H9 (cell line): Measurements from ENCODE around the gene ECHDC3. TPM values are rescaled to one million over a fixed set of nuclear protein-coding genes. Genes with fewer than 3 reads are reported as not detected.

ENCODE experiments used
- DNase-seq: peaks from one replicate; pipeline ENCODE4 v3.0.0-alpha.2; 2017
- H2AFZ ChIP-seq: one replicate; pipeline ENCODE4 v1.6.1; 2013; ENCODE audit warnings: mild to moderate bottlenecking, low read length, control low read depth, moderate library complexity
- H2AK5ac ChIP-seq: 2 replicates; pipeline ENCODE4 v1.6.1; 2013; ENCODE audit warnings: low read length, control low read depth, mixed read lengths; ENCODE audit not compliant: insufficient read length
- H2BK120ac ChIP-seq: one replicate; pipeline ENCODE4 v1.6.1; 2013; ENCODE audit warnings: low read depth, mild to moderate bottlenecking, low read length, control low read depth, inconsistent platforms; ENCODE audit not compliant: poor library complexity, severe bottlenecking
- H2BK12ac ChIP-seq: 2 replicates; pipeline ENCODE4 v1.6.1; 2013; ENCODE audit warnings: low read length, control low read depth, mixed read lengths, low read depth; ENCODE audit not compliant: insufficient read length
- H2BK15ac ChIP-seq: 2 replicates; pipeline ENCODE4 v1.6.1; 2013; ENCODE audit warnings: low read depth, low read length, control low read depth
- H2BK20ac ChIP-seq: one replicate; pipeline ENCODE4 v1.6.1; 2013; ENCODE audit warnings: low read depth, mild to moderate bottlenecking, low read length, control low read depth, inconsistent platforms; ENCODE audit not compliant: poor library complexity, severe bottlenecking
- H2BK5ac ChIP-seq: 2 replicates; pipeline ENCODE4 v1.6.1; 2013; ENCODE audit warnings: low read length, control low read depth, mixed read lengths; ENCODE audit not compliant: insufficient read length
- H3K14ac ChIP-seq: 2 replicates; pipeline ENCODE4 v1.6.1; 2013; ENCODE audit warnings: low read length, control low read depth; ENCODE audit not compliant: insufficient read depth
- H3K18ac ChIP-seq: 2 replicates; pipeline ENCODE4 v1.6.1; 2013; ENCODE audit warnings: low read depth, mild to moderate bottlenecking, mixed read lengths, low read length, control low read depth; ENCODE audit not compliant: insufficient read length
- H3K23ac ChIP-seq: 2 replicates; pipeline ENCODE4 v1.6.1; 2013; ENCODE audit warnings: low read length, control low read depth, mixed read lengths, low read depth; ENCODE audit not compliant: insufficient read length
- H3K23me2 ChIP-seq: 2 replicates; pipeline ENCODE4 v1.6.1; 2013; ENCODE audit warnings: low read depth, mild to moderate bottlenecking, mixed read lengths, low read length, control low read depth; ENCODE audit not compliant: insufficient read length, poor library complexity, severe bottlenecking
- H3K27ac ChIP-seq: 2 replicates; pipeline ENCODE4 v1.5.1; 2013; ENCODE audit warnings: low read length, control low read depth, mixed read lengths, low read depth; ENCODE audit not compliant: insufficient read length
- H3K27me3 ChIP-seq: 2 replicates; pipeline ENCODE4 v1.6.1; 2013; ENCODE audit warnings: low read length, control low read depth, inconsistent platforms; ENCODE audit not compliant: insufficient read depth
- H3K4ac ChIP-seq: 2 replicates; pipeline ENCODE4 v1.6.1; 2013; ENCODE audit warnings: low read depth, mild to moderate bottlenecking, control low read depth, inconsistent platforms, low read length, moderate library complexity
- H3K4me1 ChIP-seq: 2 replicates; pipeline ENCODE4 v1.6.1; 2013; ENCODE audit warnings: low read length, control low read depth, inconsistent platforms; ENCODE audit not compliant: insufficient read depth
- H3K4me2 ChIP-seq: 2 replicates; pipeline ENCODE4 v1.6.1; 2013; ENCODE audit warnings: low read length, control low read depth, mixed read lengths; ENCODE audit not compliant: insufficient read length, insufficient read depth
- H3K56ac ChIP-seq: 2 replicates; pipeline ENCODE4 v1.6.1; 2013; ENCODE audit warnings: low read depth, mild to moderate bottlenecking, mixed read lengths, low read length, control low read depth; ENCODE audit not compliant: insufficient read length
- H3K79me1 ChIP-seq: 2 replicates; pipeline ENCODE4 v1.6.1; 2013; ENCODE audit warnings: low read depth, mild to moderate bottlenecking, moderate library complexity, low read length, control low read depth, inconsistent platforms; ENCODE audit not compliant: insufficient read depth, poor library complexity, severe bottlenecking
- H3K79me2 ChIP-seq: 2 replicates; pipeline ENCODE4 v1.6.1; 2013; ENCODE audit warnings: low read length, control low read depth, inconsistent platforms; ENCODE audit not compliant: insufficient read depth
- H3K9ac ChIP-seq: 2 replicates; pipeline ENCODE4 v1.6.1; 2013; ENCODE audit warnings: low read length, control low read depth, mixed read lengths; ENCODE audit not compliant: insufficient read length; ENCODE audit errors: extremely low read depth
- H3K9me3 ChIP-seq: one replicate; pipeline ENCODE4 v1.6.1; 2013; ENCODE audit warnings: low read depth, low read length, inconsistent platforms; ENCODE audit not compliant: control insufficient read depth
- H3T11ph ChIP-seq: one replicate; pipeline ENCODE4 v1.6.1; 2013; ENCODE audit warnings: mild to moderate bottlenecking, low read length, control low read depth, inconsistent platforms
- H4K20me1 ChIP-seq: one replicate; pipeline ENCODE4 v1.6.1; 2013; ENCODE audit not compliant: control insufficient read depth, insufficient read length, insufficient read depth
- H4K5ac ChIP-seq: 2 replicates; pipeline ENCODE4 v1.6.1; 2013; ENCODE audit warnings: low read depth, mild to moderate bottlenecking, mixed read lengths, low read length, control low read depth; ENCODE audit not compliant: insufficient read length
- H4K8ac ChIP-seq: replicated peaks from 2 replicates; pipeline ENCODE4 v1.6.1; 2013; ENCODE audit warnings: low read length, control low read depth, mixed read lengths, low read depth; ENCODE audit not compliant: insufficient read length
- H4K91ac ChIP-seq: 2 replicates; pipeline ENCODE4 v1.6.1; 2013; ENCODE audit warnings: low read depth, mild to moderate bottlenecking, moderate library complexity, mixed read lengths, low read length, control low read depth; ENCODE audit not compliant: insufficient read length
- H3K27ac Mint-ChIP-seq, 3 experiments: 2 replicates in 2 of 3; 3 replicates in 1 of 3; pipeline ENCODE4 v1.8.0; 2020 to 2021; ENCODE audit warnings: mixed read lengths in 3 of 3, mild to moderate bottlenecking in 1 of 3, moderate library complexity in 1 of 3
- H3K27me3 Mint-ChIP-seq: 2 replicates; pipeline ENCODE4 v1.8.0; 2021; ENCODE audit warnings: low read depth, mild to moderate bottlenecking, moderate library complexity, mixed read lengths
- H3K36me3 Mint-ChIP-seq, 3 experiments: 2 replicates in 2 of 3; 3 replicates in 1 of 3; pipeline ENCODE4 v1.8.0; 2020 to 2021; ENCODE audit warnings: low read depth in 3 of 3, mixed read lengths in 3 of 3; ENCODE audit not compliant: insufficient read depth in 1 of 3
- H3K4me1 Mint-ChIP-seq, 2 experiments: 2 replicates each; pipeline ENCODE4 v1.8.0; 2020; ENCODE audit warnings: mixed read lengths in 2 of 2
- H3K4me3 Mint-ChIP-seq, 2 experiments: 2 replicates in 1 of 2; 3 replicates in 1 of 2; pipeline ENCODE4 v1.8.0; 2020 to 2021; ENCODE audit warnings: mild to moderate bottlenecking in 2 of 2, mixed read lengths in 2 of 2, moderate library complexity in 1 of 2
- H3K9me3 Mint-ChIP-seq, 2 experiments: 2 replicates in 1 of 2; 3 replicates in 1 of 2; pipeline ENCODE4 v1.8.0; 2020; ENCODE audit warnings: mild to moderate bottlenecking in 2 of 2, mixed read lengths in 2 of 2, moderate library complexity in 1 of 2
- WGBS: extraction: QIAGEN DNeasy Blood & Tissue Kit; methylation state at CpG from one replicate; pipeline ENCODE4 v1.1.7; 2013; ENCODE audit warnings: missing lambda C conversion rate, low lambda C conversion rate, mixed read lengths; ENCODE audit not compliant: insufficient read length; ENCODE audit errors: extremely low coverage; 5-methylcytosine and 5-hydroxymethylcytosine counted together
- total RNA-seq: library from RNA; stranded (reverse); gene quantifications from 2 replicates; pipeline ENCODE4 v1.2.1, GENCODE V29; 2021
- TF ChIP-seq, protein P1 (sequence below): fragments of 200-600 bp; sonication (generic); conservative IDR thresholded peaks from 3 replicates; pipeline ENCODE4 v1.8.0; 2021; ENCODE audit warnings: antibody characterized with exemption, mild to moderate bottlenecking

Gene ECHDC3
- total RNA-seq, 1 experiment from 2014 or later, result 9.3 TPM

DNA sequence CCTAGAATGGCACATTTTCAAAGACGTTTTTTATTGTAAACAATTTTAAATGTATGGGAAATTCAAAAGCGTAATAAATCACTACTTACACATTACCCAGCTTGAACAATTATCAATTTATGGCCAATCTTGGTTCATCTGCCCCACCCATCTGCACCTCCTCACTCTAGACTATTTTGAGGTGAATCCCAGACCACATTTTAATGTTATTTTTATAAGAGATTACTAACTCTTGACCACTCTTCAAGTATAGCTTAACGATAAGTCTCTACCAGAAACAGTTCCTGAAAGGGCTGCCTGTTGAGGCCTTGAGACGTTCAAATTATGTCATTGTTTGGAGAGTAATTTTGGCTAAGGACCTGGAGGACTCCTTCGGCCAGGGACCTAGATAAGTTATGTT, 33.2 kb downstream of the ECHDC3 start:
- no peak overlapping the region for H2BK120ac ChIP-seq
- Mint-ChIP-seq H3K27me3 (no peaks in the 10 kb centered on the region; the same call in 1 of the 2 replicates), H3K36me3 (no peaks in the 10 kb centered on the region), H3K4me1 (peaks cover 0 to 2% of the 10 kb centered on the region in 2 experiments; a peak in 1 of 4 replicates), H3K9me3 (peaks cover 0 to 4% of the 10 kb centered on the region in 2 experiments; a peak in 3 of 5 replicates), H3K4me3 (no peak overlapping the region), H3K27ac (no peak overlapping the region)
- H2BK12ac ChIP-seq, result no peak overlapping the region
- no peaks in the 10 kb centered on the region for H4K20me1 ChIP-seq
- no peak overlapping the region for H3K23ac ChIP-seq
- TF ChIP-seq, protein P1, sequence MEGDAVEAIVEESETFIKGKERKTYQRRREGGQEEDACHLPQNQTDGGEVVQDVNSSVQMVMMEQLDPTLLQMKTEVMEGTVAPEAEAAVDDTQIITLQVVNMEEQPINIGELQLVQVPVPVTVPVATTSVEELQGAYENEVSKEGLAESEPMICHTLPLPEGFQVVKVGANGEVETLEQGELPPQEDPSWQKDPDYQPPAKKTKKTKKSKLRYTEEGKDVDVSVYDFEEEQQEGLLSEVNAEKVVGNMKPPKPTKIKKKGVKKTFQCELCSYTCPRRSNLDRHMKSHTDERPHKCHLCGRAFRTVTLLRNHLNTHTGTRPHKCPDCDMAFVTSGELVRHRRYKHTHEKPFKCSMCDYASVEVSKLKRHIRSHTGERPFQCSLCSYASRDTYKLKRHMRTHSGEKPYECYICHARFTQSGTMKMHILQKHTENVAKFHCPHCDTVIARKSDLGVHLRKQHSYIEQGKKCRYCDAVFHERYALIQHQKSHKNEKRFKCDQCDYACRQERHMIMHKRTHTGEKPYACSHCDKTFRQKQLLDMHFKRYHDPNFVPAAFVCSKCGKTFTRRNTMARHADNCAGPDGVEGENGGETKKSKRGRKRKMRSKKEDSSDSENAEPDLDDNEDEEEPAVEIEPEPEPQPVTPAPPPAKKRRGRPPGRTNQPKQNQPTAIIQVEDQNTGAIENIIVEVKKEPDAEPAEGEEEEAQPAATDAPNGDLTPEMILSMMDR, result no peak
- H3T11ph ChIP-seq, result no peak overlapping the region
- H3K14ac ChIP-seq, result no peak overlapping the region
- H3K27me3 ChIP-seq, result no peaks in the 10 kb centered on the region
- H3K4me1 ChIP-seq, result no peaks in the 10 kb centered on the region
- no peak overlapping the region for H4K91ac ChIP-seq
- no peaks in the 10 kb centered on the region for H3K79me2 ChIP-seq
- WGBS, result no CpG with 5 or more reads among the region's 5 CpGs
- no peak overlapping the region for H2AFZ ChIP-seq
- no peaks in the 10 kb centered on the region for H3K23me2 ChIP-seq
- H3K56ac ChIP-seq, result no peak overlapping the region
- no peak overlapping the region for H3K18ac ChIP-seq
- no peak overlapping the region for H4K8ac ChIP-seq
- no peak overlapping the region for H3K4ac ChIP-seq
- H3K9ac ChIP-seq, result no peak overlapping the region
- H4K5ac ChIP-seq, result no peak overlapping the region
- no peak overlapping the region for H2BK20ac ChIP-seq
- no peak overlapping the region for H3K27ac ChIP-seq
- H2AK5ac ChIP-seq, result no peak overlapping the region
- H2BK15ac ChIP-seq, result no peak overlapping the region
- H2BK5ac ChIP-seq, result no peak overlapping the region
- H3K79me1 ChIP-seq, result no peaks in the 10 kb centered on the region
- H3K9me3 ChIP-seq, result no peaks in the 10 kb centered on the region
- no peak overlapping the region for H3K4me2 ChIP-seq
- no peak for DNase-seq
